Duodenal mucosa (tissue), 2 donors: ENCODE results near the gene GIPR.
"Not testable (repeated sequence)": the region's sequence is repeated elsewhere in the genome, so short reads cannot be mapped to it uniquely, and the experiment has no call there.

ENCODE experiments used
- H3K27ac ChIP-seq: one replicate; pipeline ENCODE4 v1.7.0; 2013; ENCODE audit warnings: low read depth, low read length
- H3K27me3 ChIP-seq, 2 donors: one replicate each; pipeline ENCODE4 v1.7.0; 2013; ENCODE audit warnings: low read length in 2 of 2, control low read depth in 1 of 2; ENCODE audit not compliant: insufficient read depth in 2 of 2, control insufficient read depth in 1 of 2
- H3K36me3 ChIP-seq, 2 donors: one replicate each; pipeline ENCODE4 v1.7.0; 2013; ENCODE audit warnings: low read length in 2 of 2, control low read depth in 1 of 2; ENCODE audit not compliant: insufficient read depth in 2 of 2, control insufficient read depth in 1 of 2
- H3K4me1 ChIP-seq, 2 donors: one replicate each; pipeline ENCODE4 v1.7.0; 2013; ENCODE audit warnings: low read length in 2 of 2, control low read depth in 1 of 2; ENCODE audit not compliant: insufficient read depth in 2 of 2, control insufficient read depth in 1 of 2
- H3K4me3 ChIP-seq, 2 donors: one replicate each; pipeline ENCODE4 v1.7.0; 2013; ENCODE audit warnings: low read length in 2 of 2, low read depth in 1 of 2
- H3K9ac ChIP-seq, 2 donors: one replicate each; pipeline ENCODE4 v1.7.0; 2013; ENCODE audit warnings: low read length in 2 of 2, low read depth in 1 of 2
- H3K9me3 ChIP-seq, 2 donors: one replicate each; pipeline ENCODE4 v1.7.0; 2013; ENCODE audit warnings: low read length in 2 of 2, control low read depth in 1 of 2; ENCODE audit not compliant: control insufficient read depth in 1 of 2

GIPR gene

DNA sequence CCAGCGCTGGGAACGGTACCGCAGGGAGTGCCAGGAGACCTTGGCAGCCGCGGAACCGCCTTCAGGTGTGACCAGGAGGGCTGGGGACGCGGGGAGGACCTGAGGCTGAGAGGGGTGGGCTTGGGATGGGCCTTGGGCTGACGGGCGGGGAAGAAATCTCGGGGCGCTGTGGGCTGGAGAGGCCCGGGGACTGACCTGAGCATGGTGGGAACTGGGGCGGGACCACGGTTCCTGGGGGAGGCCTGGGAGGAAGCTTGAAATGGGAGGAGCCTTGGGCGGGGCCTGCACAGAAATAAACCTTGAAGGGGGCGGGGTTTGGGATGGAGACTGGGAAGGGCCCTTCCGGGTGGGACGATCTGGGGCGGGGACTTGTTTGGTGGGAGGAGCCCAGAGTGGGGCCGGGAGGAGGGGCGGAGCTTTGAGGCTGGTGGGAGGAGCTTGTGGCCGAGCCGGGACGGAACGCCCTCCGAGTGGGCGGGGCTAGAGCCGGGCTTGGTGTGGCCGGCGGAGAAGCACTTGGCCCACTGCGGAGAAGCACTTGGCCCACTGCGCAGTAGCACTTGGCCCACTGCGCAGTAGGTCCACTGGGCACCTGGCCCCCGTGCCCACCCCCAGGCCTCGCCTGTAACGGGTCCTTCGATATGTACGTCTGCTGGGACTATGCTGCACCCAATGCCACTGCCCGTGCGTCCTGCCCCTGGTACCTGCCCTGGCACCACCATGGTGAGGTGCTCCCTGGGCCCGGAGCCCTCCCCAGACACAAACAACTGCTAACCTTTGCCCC lies 2.8 kb downstream of the GIPR start:
- H3K9me3 ChIP-seq, result no peaks in the 10 kb centered on the region
- H3K9ac ChIP-seq, result peak overlapping the region in 1 of 2 donors; percentile 51
- no peak overlapping the region for H3K27ac ChIP-seq
- H3K4me3 ChIP-seq, result peak overlapping the region; percentile 47 to 54
- peaks cover 11 to 28% of the 10 kb centered on the region in 2 donors for H3K4me1 ChIP-seq
- H3K27me3 ChIP-seq, result peaks cover 22 to 28% of the 10 kb centered on the region in 2 donors
- no peaks in the 10 kb centered on the region for H3K36me3 ChIP-seq

DNA sequence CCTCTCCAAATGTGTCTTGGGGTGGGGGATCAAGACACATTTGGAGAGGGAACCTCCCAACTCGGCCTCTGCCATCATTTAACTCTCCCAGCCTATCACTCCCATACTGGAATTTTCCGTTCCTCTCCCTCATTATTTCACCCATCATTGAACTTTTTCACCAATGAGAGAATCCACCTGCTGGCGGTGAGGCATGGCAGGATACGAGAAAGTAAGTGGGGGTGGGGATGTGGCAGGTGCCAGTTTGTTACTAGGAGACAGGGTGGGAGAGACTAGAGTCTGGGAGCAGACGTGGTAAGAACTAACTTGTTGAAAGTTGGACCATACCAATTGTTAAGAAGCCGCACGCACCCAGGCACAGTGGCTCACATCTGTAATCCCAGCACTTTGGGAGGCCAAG lies 6.9 kb downstream of the GIPR start:
- no peaks in the 10 kb centered on the region for H3K9me3 ChIP-seq
- H3K27me3 ChIP-seq, result peaks cover 15 to 27% of the 10 kb centered on the region in 2 donors
- H3K27ac ChIP-seq, result no peak overlapping the region
- no peak overlapping the region for H3K4me3 ChIP-seq
- H3K36me3 ChIP-seq, result no peaks in the 10 kb centered on the region
- H3K9ac ChIP-seq, result no peak overlapping the region
- peaks cover 13 to 21% of the 10 kb centered on the region in 2 donors for H3K4me1 ChIP-seq

DNA sequence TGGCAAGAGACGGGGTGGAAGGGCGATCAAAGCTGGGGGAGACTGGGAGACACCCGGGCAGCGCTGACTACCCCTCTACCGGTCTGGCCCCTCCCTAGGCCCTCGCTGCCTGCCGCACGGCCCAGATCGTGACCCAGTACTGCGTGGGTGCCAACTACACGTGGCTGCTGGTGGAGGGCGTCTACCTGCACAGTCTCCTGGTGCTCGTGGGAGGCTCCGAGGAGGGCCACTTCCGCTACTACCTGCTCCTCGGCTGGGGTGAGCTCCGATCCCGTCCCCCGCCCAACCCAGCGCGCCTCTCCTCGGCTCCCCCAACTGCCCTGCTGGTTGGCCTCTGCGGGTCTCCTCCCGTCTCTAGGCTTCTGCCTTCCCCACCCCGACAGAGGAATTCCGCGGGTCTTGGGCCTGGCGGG lies 8.8 kb downstream of the GIPR start:
- H3K27ac ChIP-seq, result no peak overlapping the region
- peaks cover 10 to 20% of the 10 kb centered on the region in 2 donors for H3K27me3 ChIP-seq
- no peaks in the 10 kb centered on the region for H3K36me3 ChIP-seq
- no peaks in the 10 kb centered on the region for H3K9me3 ChIP-seq
- peak overlapping the region; percentile 16 to 54 for H3K9ac ChIP-seq
- H3K4me3 ChIP-seq, result peak overlapping the region; percentile 60 to 65
- peaks cover 11 to 18% of the 10 kb centered on the region in 2 donors for H3K4me1 ChIP-seq

DNA sequence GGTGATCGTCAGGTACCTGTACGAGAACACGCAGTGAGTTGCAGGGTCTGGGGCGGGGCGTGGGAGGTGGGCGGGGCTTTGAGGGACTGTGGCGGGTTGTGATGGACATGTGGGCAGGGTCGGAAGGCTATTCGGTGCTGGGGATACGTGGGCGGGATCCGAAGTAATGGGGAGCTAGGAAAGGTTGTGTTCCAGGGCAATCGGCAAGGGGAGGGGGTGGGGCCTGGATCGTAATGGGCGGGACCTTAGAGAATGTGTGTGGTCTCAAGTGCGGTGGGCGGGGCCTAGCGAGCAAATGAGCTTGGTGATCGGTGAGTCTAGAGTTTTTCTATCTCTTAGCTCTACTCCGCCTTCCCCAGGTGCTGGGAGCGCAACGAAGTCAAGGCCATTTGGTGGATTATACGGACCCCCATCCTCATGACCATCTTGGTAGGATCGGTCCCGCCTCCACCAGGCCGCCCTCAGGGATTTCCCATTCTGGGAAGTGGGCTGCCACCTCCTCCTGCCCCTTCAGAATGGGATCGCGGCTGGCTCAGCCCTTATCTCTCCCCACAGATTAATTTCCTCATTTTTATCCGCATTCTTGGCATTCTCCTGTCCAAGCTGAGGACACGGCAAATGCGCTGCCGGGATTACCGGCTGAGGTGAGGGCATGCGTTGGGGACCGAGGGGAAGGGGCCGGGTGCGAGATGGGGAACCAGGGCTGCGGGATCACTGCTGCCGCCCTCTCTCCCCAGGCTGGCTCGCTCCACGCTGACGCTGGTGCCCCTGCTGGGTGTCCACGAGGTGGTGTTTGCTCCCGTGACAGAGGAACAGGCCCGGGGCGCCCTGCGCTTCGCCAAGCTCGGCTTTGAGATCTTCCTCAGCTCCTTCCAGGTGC lies 9.6 kb downstream of the GIPR start:
- Histone ChIP-seq H3K4me3 (peak overlapping the region; percentile 60 to 65), H3K27me3 (peaks cover 9 to 20% of the 10 kb centered on the region in 2 donors), H3K27ac (no peak overlapping the region), H3K9ac (no peak overlapping the region), H3K9me3 (no peaks in the 10 kb centered on the region), H3K36me3 (no peaks in the 10 kb centered on the region), H3K4me1 (peaks cover 13 to 19% of the 10 kb centered on the region in 2 donors)

DNA sequence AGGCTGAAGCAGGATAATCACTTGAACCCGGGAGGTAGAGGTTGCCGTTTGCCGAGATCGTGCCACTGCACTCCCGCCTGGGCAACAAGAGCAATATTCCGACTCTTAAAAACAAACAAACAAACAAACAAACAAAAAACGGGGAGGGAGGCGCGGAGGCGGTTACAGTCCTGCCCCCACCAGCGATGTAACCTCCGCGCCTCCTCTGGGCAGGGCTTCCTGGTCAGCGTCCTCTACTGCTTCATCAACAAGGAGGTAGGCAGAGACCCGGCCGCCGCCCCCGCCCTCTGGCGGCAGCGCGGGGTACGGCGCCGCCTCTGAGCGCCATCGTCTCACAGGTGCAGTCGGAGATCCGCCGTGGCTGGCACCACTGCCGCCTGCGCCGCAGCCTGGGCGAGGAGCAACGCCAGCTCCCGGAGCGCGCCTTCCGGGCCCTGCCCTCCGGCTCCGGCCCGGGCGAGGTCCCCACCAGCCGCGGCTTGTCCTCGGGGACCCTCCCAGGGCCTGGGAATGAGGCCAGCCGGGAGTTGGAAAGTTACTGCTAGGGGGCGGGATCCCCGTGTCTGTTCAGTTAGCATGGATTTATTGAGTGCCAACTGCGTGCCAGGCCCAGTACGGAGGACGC lies 13.5 kb downstream of the GIPR start:
- Histone ChIP-seq H3K9me3 (no peaks in the 10 kb centered on the region), H3K27me3 (peaks cover 4 to 20% of the 10 kb centered on the region in 2 donors), H3K4me3 (peak overlapping the region; percentile 51 to 52), H3K27ac (no peak overlapping the region), H3K36me3 (peaks cover 13 to 18% of the 10 kb centered on the region in 2 donors), H3K9ac (peak overlapping the region; percentile 4 to 26), H3K4me1 (peaks cover 13 to 19% of the 10 kb centered on the region in 2 donors)

DNA sequence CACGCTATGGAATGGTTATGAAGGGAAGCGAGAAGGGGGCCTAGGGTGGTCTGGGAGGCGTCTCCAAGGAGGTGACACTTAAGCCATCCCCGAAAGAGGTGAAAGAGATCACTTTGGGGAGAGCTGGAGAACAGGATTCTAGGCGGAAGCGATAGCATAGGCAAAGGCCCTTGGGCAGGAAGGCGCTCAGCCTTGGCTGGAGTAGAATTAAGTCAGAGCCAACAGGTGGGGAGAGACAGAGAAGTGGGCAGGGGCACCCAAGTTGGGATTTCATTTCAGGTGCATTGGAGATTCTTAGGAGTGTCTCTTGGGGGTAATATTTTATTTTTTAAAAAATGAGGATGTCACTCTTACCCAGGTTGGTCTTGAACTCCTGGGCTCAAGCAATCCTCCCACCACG lies 14.1 kb downstream of the GIPR start:
- peak overlapping the region in 1 of 2 donors; percentile 26 for H3K9ac ChIP-seq

DNA sequence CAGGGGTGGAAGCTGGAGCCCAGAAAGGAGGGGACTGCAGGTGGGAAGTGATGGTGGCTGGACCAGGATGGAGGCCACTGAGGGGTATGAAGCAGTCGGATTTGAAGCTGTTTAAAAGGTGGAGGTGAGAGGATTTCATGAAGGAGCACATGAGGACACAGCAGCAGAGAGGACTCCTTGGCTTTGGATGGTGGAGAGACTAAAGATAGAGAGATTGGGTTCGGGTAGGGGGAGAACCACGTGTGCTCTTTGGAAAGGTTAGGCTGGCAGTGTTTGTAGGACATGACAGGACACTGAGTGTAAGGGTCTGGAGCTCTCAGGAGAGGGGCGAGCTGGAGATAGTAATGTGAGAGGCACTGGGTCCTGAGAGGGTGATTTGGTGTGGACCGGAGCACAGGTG lies 14.9 kb downstream of the GIPR start:
- H3K4me1 ChIP-seq, result peaks cover 7 to 8% of the 10 kb centered on the region in 2 donors

More for the DNA sequence above, 14.1 kb downstream of the GIPR start:
- no peaks in the 10 kb centered on the region for H3K9me3 ChIP-seq
- H3K4me1 ChIP-seq, result peaks cover 13 to 14% of the 10 kb centered on the region in 2 donors
- H3K27me3 ChIP-seq, result peaks cover 0 to 16% of the 10 kb centered on the region in 2 donors
- peaks cover 13 to 21% of the 10 kb centered on the region in 2 donors for H3K36me3 ChIP-seq
- H3K27ac ChIP-seq, result no peak overlapping the region
- no peak overlapping the region for H3K4me3 ChIP-seq

DNA sequence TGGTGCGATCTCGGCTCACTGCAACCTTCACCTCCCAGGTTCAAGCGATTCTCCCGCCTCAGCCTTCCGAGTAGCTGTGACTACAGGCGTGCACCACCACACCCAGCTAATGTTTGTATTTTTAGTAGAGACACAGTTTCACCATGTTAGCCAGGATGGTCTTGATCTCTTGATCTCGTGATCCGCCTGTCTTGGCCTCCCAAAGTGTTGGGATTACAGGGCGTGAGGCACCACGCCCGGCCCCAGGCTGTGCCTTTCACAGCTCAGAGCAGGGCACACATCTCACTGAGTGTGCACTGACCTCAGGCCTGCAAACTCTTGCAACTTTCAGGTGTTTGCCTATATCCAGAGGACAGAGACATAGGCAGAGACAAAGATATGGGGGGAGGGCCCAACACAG lies 17.0 kb downstream of the GIPR start:
- H3K4me1 ChIP-seq, H3K9me3 ChIP-seq, H3K4me3 ChIP-seq, H3K9ac ChIP-seq, H3K27me3 ChIP-seq, H3K27ac ChIP-seq: not testable (repeated sequence)
- H3K36me3 ChIP-seq, result peaks cover 24 to 36% of the 10 kb centered on the region in 2 donors

More for the DNA sequence above, 14.9 kb downstream of the GIPR start:
- Histone ChIP-seq H3K4me3 (no peak overlapping the region), H3K27me3 (peaks cover 0 to 10% of the 10 kb centered on the region in 2 donors), H3K27ac (no peak overlapping the region), H3K9me3 (no peaks in the 10 kb centered on the region), H3K36me3 (peaks cover 18 to 29% of the 10 kb centered on the region in 2 donors), H3K9ac (no peak overlapping the region)

DNA sequence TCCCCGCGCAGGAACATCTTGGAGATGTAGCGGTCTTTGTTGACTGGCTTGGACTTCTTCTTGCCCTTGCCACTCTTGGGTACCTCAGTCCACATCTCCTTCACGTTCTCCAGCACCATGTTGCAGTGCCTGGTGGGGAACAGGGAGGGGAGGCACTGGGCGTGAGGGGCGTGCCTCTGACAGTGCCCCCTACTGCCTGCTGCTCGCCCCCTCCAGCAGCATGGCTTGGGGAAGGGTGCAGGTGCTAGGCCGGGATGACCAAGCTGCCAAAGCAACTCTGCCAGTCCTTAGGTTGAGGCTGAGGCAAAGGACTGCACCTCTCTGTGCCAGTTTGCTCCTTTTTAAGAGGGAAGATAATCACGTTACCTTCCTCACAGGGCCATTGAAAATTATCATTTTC lies 19.6 kb downstream of the GIPR start:
- H3K9me3 ChIP-seq, result no peaks in the 10 kb centered on the region
- H3K27ac ChIP-seq, result no peak overlapping the region
- H3K4me1 ChIP-seq, result peaks cover 0 to 9% of the 10 kb centered on the region in 2 donors
- peaks cover 24 to 36% of the 10 kb centered on the region in 2 donors for H3K36me3 ChIP-seq
- no peaks in the 10 kb centered on the region for H3K27me3 ChIP-seq
- H3K9ac ChIP-seq, result no peak overlapping the region
- H3K4me3 ChIP-seq, result no peak overlapping the region
